RWPE1 (cell line): ENCODE results near the gene ARL13A.
"Not testable (repeated sequence)": the region's sequence is repeated elsewhere in the genome, so short reads cannot be mapped to it uniquely, and the experiment has no call there.

Experiments used
- CTCF ChIA-PET: fragments of 350-600 bp; sonication (Branson Sonifier 250); formaldehyde crosslinking; extraction: SDS; loops from one replicate; lab custom pipeline; 2021; lab: Yijun Ruan, JAX
- POLR2A ChIA-PET: fragments of 400-600 bp; formaldehyde crosslinking; extraction: SDS; loops from one replicate; lab custom pipeline; 2020; ENCODE audit warnings: antibody characterized with exemption; ENCODE audit not compliant: low non-redundant PET; lab: Yijun Ruan, JAX
- DNase-seq: peaks from one replicate; pipeline ENCODE4 v3.0.0; 2012; ENCODE audit warnings: low spot score
- H3K27ac ChIP-seq: fragments of 450-650 bp; 2 replicates; pipeline ENCODE4 v1.5.1; 2017
- CTCF ChIP-seq: fragments of 450-650 bp; conservative IDR thresholded peaks from 2 replicates; pipeline ENCODE4 v1.5.1; 2017; ENCODE audit warnings: low read depth, mild to moderate bottlenecking

ARL13A gene

DNA sequence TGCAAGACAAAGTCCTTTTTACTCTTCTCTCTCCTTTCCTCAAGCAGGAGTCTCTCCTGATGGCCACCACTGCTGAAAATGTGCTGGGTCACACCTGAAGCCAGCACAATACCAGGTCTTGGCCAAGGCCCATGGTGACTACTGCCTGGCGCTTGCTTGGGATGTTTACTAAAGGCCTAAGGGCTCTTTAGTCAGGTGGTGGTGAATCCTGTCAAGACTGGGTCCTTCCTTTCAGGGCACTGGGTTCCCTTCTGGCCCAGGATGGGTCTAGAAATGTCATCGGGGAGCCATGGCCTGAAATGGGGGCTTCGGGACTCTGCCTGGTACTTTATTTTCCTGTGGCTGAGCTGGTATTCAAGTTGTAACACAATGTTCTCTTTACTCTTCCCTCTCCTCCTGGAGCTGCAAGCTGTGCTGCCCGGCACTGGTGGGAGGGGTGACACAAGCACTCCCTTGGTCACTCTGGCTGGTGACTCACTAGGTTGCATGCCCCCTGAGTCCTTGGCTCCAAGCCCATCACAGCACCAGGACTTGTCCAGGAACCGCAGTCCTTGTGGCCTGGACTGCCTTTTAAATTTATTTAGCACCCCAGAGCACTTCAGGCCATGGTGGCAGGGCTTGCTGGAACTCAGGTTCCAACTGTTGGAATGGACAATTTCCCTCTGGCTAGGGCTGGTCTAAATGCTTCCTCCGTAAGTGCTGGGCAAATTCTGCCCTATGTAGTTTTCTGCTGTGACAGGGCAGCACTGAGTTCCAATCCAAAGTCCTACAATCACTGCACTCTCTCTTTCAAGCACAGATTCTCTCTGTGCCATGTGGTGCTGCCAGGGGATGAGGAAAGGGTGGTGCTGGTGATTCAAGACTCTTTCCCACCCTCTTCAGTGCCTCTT, 11.3 kb downstream of the ARL13A start:
- ChIA-PET CTCF (no interaction called here), POLR2A (no interaction called here)
- peak overlapping the region; percentile 12; the same call in 1 of the 2 replicates for H3K27ac ChIP-seq
- DNase-seq = peak; percentile 4
- TF ChIP-seq CTCF = no peak

DNA sequence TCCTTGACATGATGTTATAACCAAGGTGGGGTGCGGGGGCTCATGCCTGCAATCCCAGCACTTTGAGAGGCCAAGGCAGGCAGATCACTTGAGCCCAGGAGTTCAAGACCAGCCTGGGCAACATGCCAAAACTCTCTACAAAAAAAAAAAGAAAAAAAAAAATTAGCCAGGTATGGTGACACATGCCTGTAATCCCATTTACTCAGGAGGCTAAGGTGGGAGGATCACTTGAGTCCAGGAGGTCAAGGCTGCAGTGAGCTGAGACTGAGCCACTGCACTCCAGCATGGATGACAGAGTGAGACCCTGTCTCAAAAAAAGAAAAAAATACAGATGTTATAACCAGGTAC, 12.0 kb downstream of the ARL13A start:
- H3K27ac ChIP-seq, CTCF ChIA-PET, POLR2A ChIA-PET, DNase-seq: not testable (repeated sequence)

DNA sequence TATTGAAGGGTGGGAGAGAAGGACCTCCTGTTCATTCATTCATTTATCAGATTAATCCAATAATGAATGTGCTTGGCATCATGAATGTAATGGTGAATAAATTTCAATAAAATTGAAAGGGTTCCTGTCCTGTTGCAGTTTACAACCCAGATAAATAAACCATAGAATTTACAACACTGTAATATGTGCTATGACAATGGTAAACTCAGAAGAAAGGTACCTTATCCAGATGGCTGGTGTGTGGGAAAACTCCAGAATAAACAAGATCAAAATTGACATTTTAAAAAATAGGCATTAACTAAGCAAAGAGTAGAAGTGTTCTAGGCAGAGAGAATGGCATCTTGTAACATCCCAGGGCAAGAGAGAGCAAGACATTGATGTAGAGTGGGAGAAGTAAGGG, 15.3 kb downstream of the ARL13A start:
- ChIA-PET CTCF (no interaction called here), POLR2A (no interaction called here)
- no peak for TF ChIP-seq CTCF
- H3K27ac ChIP-seq = no peak overlapping the region
- no peak for DNase-seq

DNA sequence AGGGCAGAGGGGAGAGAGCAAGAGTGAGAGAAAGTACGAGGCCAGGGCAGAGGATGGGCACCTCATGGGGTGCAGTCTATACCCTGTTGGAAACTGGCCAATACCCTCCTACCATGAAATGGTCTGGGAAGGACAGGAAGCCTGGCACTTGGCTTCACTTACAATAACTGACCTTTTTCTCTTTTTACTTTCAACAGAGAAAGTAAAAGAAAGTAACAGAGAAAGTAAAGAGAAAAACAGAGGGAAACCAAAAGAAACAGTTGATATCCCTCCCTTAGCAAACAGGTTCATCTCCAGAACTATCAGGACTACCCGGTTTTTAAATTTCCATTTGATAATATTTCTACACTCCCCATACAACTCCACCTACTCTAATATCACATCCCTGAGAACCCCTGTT, 20.6 kb downstream of the ARL13A start:
- ChIA-PET CTCF (no interaction called here), POLR2A (no interaction called here)
- no peak for TF ChIP-seq CTCF
- no peak for DNase-seq
- no peak overlapping the region for H3K27ac ChIP-seq

GRCh38 chrX:100994352-100995281, 25.1 kb downstream of the ARL13A start:
- no peak for TF ChIP-seq CTCF
- peak; percentile 76 for DNase-seq
- ChIA-PET CTCF (no interaction called here), POLR2A (no interaction called here)
- H3K27ac ChIP-seq = peak overlapping the region; percentile 70

DNA sequence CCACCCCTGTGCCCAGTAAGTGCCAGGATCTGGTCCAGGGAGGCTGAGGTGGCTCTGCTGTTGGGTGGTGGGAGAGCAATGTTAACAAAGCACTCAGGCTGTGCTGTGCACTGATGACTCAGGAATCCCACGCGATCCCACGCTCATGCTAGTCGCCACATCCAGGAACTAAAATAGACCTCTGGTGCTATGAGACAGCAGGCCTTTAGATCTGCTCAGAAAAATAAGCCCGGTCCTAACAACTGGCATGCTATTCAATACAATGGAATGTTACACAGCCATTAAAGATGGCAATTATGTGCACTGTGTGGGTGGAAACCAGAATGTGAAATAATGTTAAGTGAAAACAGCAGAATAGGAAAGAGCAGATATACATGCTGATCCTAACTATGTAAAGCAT, 26.0 kb downstream of the ARL13A start:
- peak; percentile 50 for DNase-seq
- ChIA-PET POLR2A (no interaction called here), CTCF (no interaction called here)
- H3K27ac ChIP-seq = peak overlapping the region; percentile 67
- no peak for TF ChIP-seq CTCF
